ENCODE data around the gene LRRC8E. TPM values are rescaled to one million over a fixed set of nuclear protein-coding genes. Genes with fewer than 3 reads are reported as not detected.
A peak's percentile ranks its signal among the peaks of the same experiment; 100 is the strongest.

LRRC8E gene
- total RNA-seq, 1 experiment from 2014 or later = 24.1 TPM

GRCh38 chr19:7873304-7874075, 14.8 kb upstream of the LRRC8E start:
- TF ChIP-seq, protein P1, sequence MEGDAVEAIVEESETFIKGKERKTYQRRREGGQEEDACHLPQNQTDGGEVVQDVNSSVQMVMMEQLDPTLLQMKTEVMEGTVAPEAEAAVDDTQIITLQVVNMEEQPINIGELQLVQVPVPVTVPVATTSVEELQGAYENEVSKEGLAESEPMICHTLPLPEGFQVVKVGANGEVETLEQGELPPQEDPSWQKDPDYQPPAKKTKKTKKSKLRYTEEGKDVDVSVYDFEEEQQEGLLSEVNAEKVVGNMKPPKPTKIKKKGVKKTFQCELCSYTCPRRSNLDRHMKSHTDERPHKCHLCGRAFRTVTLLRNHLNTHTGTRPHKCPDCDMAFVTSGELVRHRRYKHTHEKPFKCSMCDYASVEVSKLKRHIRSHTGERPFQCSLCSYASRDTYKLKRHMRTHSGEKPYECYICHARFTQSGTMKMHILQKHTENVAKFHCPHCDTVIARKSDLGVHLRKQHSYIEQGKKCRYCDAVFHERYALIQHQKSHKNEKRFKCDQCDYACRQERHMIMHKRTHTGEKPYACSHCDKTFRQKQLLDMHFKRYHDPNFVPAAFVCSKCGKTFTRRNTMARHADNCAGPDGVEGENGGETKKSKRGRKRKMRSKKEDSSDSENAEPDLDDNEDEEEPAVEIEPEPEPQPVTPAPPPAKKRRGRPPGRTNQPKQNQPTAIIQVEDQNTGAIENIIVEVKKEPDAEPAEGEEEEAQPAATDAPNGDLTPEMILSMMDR (conservative IDR thresholded peaks at IDR 0.05) = no peak
- TF ChIP-seq EZH2 (IDR thresholded peaks at IDR 0.05; ENCODE audit: low read depth) = no peak
- Histone ChIP-seq H3K27me3 (ENCODE audit: insufficient read depth, low read depth) (no peaks in the 10 kb centered on the region), H3K9me3 (ENCODE audit: insufficient read depth, low read depth) (no peaks in the 10 kb centered on the region), H3K4me2 (peak overlapping the region; percentile 79), H2AFZ (0 out of 2 replicates have a peak overlapping the region, but pooled peaks have one; percentile 72), H3F3A (ENCODE audit: insufficient read depth, low read depth) (peaks cover 40% of the 10 kb centered on the region), H3K27ac (no peak overlapping the region), H3K79me2 (ENCODE audit: low read depth) (no peaks in the 10 kb centered on the region), H3K36me3 (ENCODE audit: low read depth) (no peaks in the 10 kb centered on the region), H3K4me1 (replicated peaks; ENCODE audit: insufficient read depth) (peaks cover 20% of the 10 kb centered on the region), H3K9me2 (ENCODE audit: insufficient read depth) (no peaks in the 10 kb centered on the region), H3K4me3 (peak overlapping the region; percentile 71; the same call in 1 of the 2 replicates), H4K20me1 (ENCODE audit: insufficient read depth) (no peaks in the 10 kb centered on the region)
- ChIA-PET CTCF (no interaction called here), POLR2A (ENCODE audit: unreplicated experiment) (no interaction called here)
- intact Hi-C loops (cut with micrococcal nuclease; ENCODE audit: unreplicated experiment) = loop anchor here (2.0 kb wide), 1 partner anchor 43 kb away; the partner anchor contains the start of gene EVI5L
- no peak for DNase-seq
- no TSS peak for BruUV-seq (replicated peaks)

- Histone ChIP-seq H3K4me1 (replicated peaks; ENCODE audit: insufficient read depth) (peaks cover 20% of the 10 kb centered on the region), H3K4me2 (peak within 1 kb of the TSS; percentile 79), H2AFZ (peak within 1 kb of the TSS; percentile 75), H3K9me3 (ENCODE audit: insufficient read depth, low read depth) (no peaks in the 10 kb centered on the region), H4K20me1 (ENCODE audit: insufficient read depth) (no peaks in the 10 kb centered on the region), H3K27ac (no peak within 1 kb of the TSS), H3K27me3 (ENCODE audit: insufficient read depth, low read depth) (no peaks in the 10 kb centered on the region), H3K4me3 (peak within 1 kb of the TSS; percentile 71), H3K36me3 (ENCODE audit: low read depth) (no peaks in the 10 kb centered on the region), H3K9me2 (ENCODE audit: insufficient read depth) (no peaks in the 10 kb centered on the region), H3K79me2 (ENCODE audit: low read depth) (no peaks in the 10 kb centered on the region), H3F3A (ENCODE audit: insufficient read depth, low read depth) (peaks cover 43% of the 10 kb centered on the region)
- BruUV-seq (replicated peaks) = no TSS peak
- ChIA-PET POLR2A (ENCODE audit: unreplicated experiment) (interaction anchor here (1.0 kb wide), 1 partner anchor 29 kb away, joined by 4 read pairs; the partner anchor contains the start of gene MAP2K7), CTCF (interaction anchor here (0.6 kb wide), 1 partner anchor 15 kb away, joined by 10 read pairs; no protein-coding TSS in a partner anchor)
- peak; percentile 55 to 76 for DNase-seq
- intact Hi-C loops (cut with micrococcal nuclease; ENCODE audit: unreplicated experiment) = no loop called here
- TF ChIP-seq, protein P1 (conservative IDR thresholded peaks at IDR 0.05) = no peak
- no peak for TF ChIP-seq EZH2 (IDR thresholded peaks at IDR 0.05; ENCODE audit: low read depth)
Observed at GRCh38 chr19:7874076-7874896, 14.0 kb upstream of the LRRC8E start, which contains the start of gene PRR36. Gene PRR36, minus strand, starts transcription at chr19:7874390. Its CDS starts 701 bp downstream, at chr19:7873689.

DNA sequence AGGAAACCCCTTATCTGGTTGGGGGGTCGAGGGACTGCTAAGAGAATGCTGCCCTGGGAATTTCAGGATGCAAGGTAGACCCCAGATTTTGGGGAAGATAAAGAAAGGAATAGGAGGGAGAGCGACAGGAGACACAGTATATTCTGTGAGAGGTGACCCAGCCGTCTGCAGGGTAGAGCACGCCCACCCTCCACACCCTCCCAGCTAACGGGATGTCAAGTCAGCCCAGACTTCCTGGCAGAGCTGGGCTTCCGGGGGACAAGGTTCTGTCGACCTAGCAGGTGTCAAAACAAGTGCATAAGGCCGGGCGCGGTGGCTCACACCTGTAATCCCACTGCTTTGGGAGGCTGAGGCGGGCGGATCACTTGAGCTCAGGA, 13.4 kb upstream of the LRRC8E start:
- H3K27ac ChIP-seq = no peak overlapping the region
- intact Hi-C loops (cut with micrococcal nuclease; ENCODE audit: unreplicated experiment) = no loop called here
- no peaks in the 10 kb centered on the region for H3K27me3 ChIP-seq (ENCODE audit: insufficient read depth, low read depth)
- H3K4me3 ChIP-seq = peak overlapping the region; percentile 71
- peak overlapping the region; percentile 79 for H3K4me2 ChIP-seq
- no peaks in the 10 kb centered on the region for H3K79me2 ChIP-seq (ENCODE audit: low read depth)
- no TSS peak for BruUV-seq (replicated peaks)
- no peaks in the 10 kb centered on the region for H3K9me2 ChIP-seq (ENCODE audit: insufficient read depth)
- H3F3A ChIP-seq (ENCODE audit: insufficient read depth, low read depth) = peaks cover 43% of the 10 kb centered on the region
- H4K20me1 ChIP-seq (ENCODE audit: insufficient read depth) = no peaks in the 10 kb centered on the region
- ChIA-PET CTCF (interaction anchor here (0.6 kb wide), 2 partner anchors 14 to 54 kb away, joined by 4 to 10 read pairs; no protein-coding TSS in a partner anchor), POLR2A (ENCODE audit: unreplicated experiment) (interaction anchor here (1.0 kb wide), 1 partner anchor 29 kb away, joined by 4 read pairs; the partner anchor contains the start of gene MAP2K7)
- TF ChIP-seq, protein P1 (conservative IDR thresholded peaks at IDR 0.05) = no peak; the same call in 1 of the 2 replicates
- peaks cover 20% of the 10 kb centered on the region for H3K4me1 ChIP-seq (replicated peaks; ENCODE audit: insufficient read depth)
- H3K36me3 ChIP-seq (ENCODE audit: low read depth) = no peaks in the 10 kb centered on the region
- DNase-seq = no peak
- no peaks in the 10 kb centered on the region for H3K9me3 ChIP-seq (ENCODE audit: insufficient read depth, low read depth)
- H2AFZ ChIP-seq = peak overlapping the region; percentile 75
